Fibroblast of villous mesenchyme (primary cell): Measurements from ENCODE around the gene DCDC1. TPM values are rescaled to one million over a fixed set of nuclear protein-coding genes. Genes with fewer than 3 reads are reported as not detected.
A peak's percentile ranks its signal among the peaks of the same experiment; 100 is the strongest.

ENCODE experiments used
- DNase-seq: peaks from one replicate; pipeline ENCODE4 v3.0.0-alpha.2; 2010; ENCODE audit warnings: low read depth
- H3K4me3 ChIP-seq: 2 replicates; pipeline ENCODE4 v1.5.1; 2011; ENCODE audit warnings: low read depth, mild to moderate bottlenecking, low read length
- total RNA-seq: library from RNA; depleted of rRNA; stranded (reverse); fragments of >200 nt; gene quantifications from 2 replicates; pipeline ENCODE4 v1.2.3, GENCODE V29; 2012
- TF ChIP-seq, protein P1 (sequence below): IDR thresholded peaks from 2 replicates; pipeline ENCODE4 v1.5.1; 2012; ENCODE audit warnings: low read depth, mild to moderate bottlenecking, low read length; ENCODE audit not compliant: insufficient read depth

The DCDC1 gene
- total RNA-seq, 1 donor: 0.43 TPM

DNA sequence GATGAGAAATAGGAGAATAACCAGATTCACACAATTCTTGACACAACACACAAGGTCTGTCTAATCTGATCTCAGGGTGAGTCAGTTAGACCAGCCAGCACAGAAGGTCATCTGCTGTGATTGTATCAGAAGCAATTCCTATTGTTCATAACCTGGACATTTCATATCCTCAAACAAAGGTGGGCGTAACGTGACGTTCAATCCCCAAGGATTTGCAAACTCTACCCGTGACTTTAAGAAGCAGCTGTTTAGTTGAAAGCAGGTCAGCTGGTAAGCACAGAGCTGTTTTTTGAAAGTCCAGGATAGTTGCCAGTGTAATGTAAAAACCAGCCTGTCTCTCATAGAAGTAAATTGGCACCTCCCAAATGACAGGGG, 385.1 kb downstream of the DCDC1 start:
- H3K4me3 ChIP-seq: no peak overlapping the region
- no peak for DNase-seq
- TF ChIP-seq, protein P1, sequence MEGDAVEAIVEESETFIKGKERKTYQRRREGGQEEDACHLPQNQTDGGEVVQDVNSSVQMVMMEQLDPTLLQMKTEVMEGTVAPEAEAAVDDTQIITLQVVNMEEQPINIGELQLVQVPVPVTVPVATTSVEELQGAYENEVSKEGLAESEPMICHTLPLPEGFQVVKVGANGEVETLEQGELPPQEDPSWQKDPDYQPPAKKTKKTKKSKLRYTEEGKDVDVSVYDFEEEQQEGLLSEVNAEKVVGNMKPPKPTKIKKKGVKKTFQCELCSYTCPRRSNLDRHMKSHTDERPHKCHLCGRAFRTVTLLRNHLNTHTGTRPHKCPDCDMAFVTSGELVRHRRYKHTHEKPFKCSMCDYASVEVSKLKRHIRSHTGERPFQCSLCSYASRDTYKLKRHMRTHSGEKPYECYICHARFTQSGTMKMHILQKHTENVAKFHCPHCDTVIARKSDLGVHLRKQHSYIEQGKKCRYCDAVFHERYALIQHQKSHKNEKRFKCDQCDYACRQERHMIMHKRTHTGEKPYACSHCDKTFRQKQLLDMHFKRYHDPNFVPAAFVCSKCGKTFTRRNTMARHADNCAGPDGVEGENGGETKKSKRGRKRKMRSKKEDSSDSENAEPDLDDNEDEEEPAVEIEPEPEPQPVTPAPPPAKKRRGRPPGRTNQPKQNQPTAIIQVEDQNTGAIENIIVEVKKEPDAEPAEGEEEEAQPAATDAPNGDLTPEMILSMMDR: no peak

DNA sequence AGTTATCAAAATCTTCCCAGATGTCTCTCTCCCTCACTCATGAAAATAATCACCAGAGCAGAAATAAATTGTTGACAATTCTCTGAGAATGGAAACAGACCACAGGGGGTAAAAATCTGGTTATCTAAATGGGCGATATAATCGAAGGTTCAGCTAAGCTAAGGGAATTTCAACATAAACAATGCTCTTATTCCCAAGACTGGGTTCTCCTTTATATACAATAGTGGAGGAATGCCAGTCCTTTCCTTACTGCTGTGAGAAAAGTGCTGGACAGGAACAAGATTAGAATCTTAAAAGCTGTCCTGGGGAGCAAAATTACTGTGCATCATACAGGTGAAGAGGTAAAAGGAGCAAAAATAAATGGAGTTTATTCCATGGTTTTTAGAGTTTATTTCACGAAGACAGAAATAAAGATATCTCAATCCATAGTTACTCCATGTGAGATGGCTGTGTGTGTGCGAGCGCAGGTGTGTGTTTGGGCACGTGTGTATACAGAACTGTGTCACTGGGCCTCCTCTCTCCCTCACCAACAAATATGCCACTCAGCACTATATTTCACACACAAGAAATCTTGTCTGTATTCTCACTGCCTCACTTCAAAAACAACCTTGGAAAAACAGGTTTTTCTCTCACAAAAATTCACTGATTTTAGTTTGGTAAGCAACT, 385.6 kb downstream of the DCDC1 start:
- TF ChIP-seq, protein P1: no peak
- DNase-seq: no peak
- no peak overlapping the region for H3K4me3 ChIP-seq

DNA sequence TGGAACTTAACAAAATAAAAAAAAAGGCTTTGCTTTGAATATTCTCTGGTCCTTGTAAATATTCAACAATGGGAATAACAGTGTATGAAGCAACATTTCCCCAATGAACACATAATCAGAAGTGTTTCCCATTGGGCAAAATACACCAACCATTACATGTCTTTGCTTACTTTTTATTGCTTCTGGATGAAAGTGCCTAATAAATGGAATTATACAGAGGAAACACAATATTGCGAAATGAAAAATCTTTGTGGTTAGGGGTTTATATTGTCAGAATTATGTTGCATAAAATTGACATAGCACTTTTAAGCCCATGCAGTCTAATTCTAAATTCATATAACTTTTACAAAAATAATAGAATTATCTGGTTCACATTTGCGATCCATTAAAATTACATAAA, 386.4 kb downstream of the DCDC1 start:
- DNase-seq: no peak
- no peak overlapping the region for H3K4me3 ChIP-seq
- TF ChIP-seq, protein P1: no peak

DNA sequence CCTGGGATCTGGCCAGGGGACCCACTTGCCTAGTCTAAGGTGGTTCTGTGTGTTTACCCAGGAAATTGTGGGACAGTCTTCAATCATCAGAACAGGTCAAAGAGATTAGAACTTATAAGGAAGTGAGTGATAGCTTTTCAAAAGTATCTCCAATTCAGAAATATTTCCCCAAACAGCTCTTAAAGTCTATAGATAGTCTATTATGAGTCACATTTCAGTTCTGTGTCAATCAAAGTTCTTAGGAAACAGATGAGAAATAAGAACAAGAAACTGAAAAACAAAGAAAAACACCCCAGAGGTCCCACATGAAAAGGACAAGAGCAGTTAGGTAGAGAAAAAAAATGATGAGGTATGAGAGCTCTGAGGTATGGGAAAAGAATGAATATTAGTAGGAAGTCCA, 402.0 kb downstream of the DCDC1 start:
- no peak for DNase-seq
- no peak overlapping the region for H3K4me3 ChIP-seq
- TF ChIP-seq, protein P1: no peak

DNA sequence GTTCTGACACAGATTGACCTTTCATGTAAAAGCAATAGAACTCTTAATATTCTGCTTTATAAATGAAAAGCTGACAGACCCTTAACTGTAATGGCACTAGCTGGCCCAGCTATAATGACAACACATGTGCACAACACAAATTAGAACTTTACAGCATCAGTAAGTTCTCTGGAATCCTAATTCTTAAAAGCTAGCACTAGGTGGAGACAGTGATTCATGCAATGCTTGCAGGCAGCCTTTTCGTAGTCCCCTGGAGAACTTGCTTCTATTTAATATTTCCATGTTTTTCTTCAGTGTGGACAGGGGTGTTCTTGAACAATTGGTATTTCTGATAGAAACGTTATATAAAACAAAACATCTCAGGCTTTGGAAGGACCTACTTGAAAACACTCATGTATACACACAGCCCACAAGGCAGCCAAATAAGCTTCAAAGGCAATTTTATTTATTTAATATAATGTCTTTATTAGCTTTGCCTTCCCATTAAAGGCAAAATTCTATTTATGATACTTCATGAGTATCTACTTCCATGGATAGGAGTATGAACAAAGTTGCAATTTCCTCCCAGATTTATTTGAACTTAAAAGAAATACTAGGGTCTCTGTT, 409.0 kb downstream of the DCDC1 start:
- no peak overlapping the region for H3K4me3 ChIP-seq
- peak; percentile 16 for DNase-seq

DNA sequence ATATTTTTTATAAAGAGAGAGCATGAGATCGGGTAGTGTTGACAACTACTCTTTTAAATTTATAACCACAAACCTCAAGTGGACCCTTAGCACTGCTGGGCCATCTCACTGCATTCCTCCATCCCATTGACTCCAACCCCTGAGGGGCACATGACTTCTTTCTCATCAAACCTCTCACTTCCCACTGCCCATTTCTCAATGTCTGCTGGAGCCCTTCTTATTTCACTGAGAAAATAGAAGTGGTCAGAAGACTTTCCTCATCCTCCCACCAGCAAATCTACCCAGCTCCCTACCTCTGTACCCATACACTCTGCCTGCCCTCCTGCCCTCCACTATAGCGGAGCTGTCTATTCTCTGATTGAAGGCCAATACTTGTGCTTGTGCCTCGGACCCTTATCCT, 412.8 kb downstream of the DCDC1 start:
- no peak overlapping the region for H3K4me3 ChIP-seq
- DNase-seq: no peak
- TF ChIP-seq, protein P1: no peak

More for the DNA sequence above, 409.0 kb downstream of the DCDC1 start:
- TF ChIP-seq, protein P1: peak; percentile 32
